HepG2 (cell line): ENCODE data around the gene TRMT1. TPM values are rescaled to one million over a fixed set of nuclear protein-coding genes. Genes with fewer than 3 reads are reported as not detected.

ENCODE experiments used
- CREB1 ChIP-seq, 2 experiments: fragments of 450-650 bp in 1 of 2; IDR thresholded peaks; 2 replicates each; pipeline ENCODE4 v1.6.1; 2016 to 2017; ENCODE audit warnings: control low read depth in 1 of 2, mild to moderate bottlenecking in 1 of 2, missing compliant biosample characterization in 1 of 2, missing genetic modification characterization in 1 of 2
- EHMT2 ChIP-seq: fragments of 200-600 bp; sonication (generic); IDR thresholded peaks from 2 replicates; pipeline ENCODE4 v1.7.0; 2017; ENCODE audit warnings: antibody characterized with exemption, low read depth, low read length, borderline replicate concordance
- ELF3 ChIP-seq: IDR thresholded peaks from 2 replicates; pipeline ENCODE4 v1.6.1; 2016; ENCODE audit warnings: missing genetic modification reagents, missing compliant biosample characterization
- ELK4 ChIP-seq: sonication (generic); formaldehyde crosslinking; IDR thresholded peaks from 2 replicates; pipeline ENCODE4 v1.9.0; 2021; ENCODE audit warnings: missing genetic modification reagents, borderline replicate concordance
- EP300 ChIP-seq, 3 experiments: sonication (generic) in 1 of 3; formaldehyde crosslinking in 1 of 3; IDR thresholded peaks; 2 replicates each; pipeline versions ENCODE4 v1.5.1 to v1.6.1; 2011 to 2020; ENCODE audit warnings: low read depth in 2 of 3, low read length in 2 of 3, borderline replicate concordance in 1 of 3, improper control_type of control experiment in 1 of 3, mild to moderate bottlenecking in 1 of 3, missing genetic modification reagents in 1 of 3, moderate library complexity in 1 of 3
- HMGA1 ChIP-seq: sonication (generic); formaldehyde crosslinking; conservative IDR thresholded peaks from 2 replicates; pipeline ENCODE4 v1.4.0; 2020; ENCODE audit warnings: missing genetic modification reagents
- KMT2A ChIP-seq: sonication (generic); formaldehyde crosslinking; IDR thresholded peaks from 2 replicates; pipeline ENCODE4 v1.4.0; 2020; ENCODE audit warnings: missing genetic modification reagents
- LCORL ChIP-seq, 2 experiments: fragments of 450-650 bp in 1 of 2; sonication (generic) in 1 of 2; formaldehyde crosslinking in 1 of 2; IDR thresholded peaks; 2 replicates each; pipeline versions ENCODE4 v1.5.0 to v1.6.1; 2017 to 2020; ENCODE audit warnings: antibody characterized with exemption in 1 of 2, missing genetic modification reagents in 1 of 2
- PAF1 ChIP-seq: IDR thresholded peaks from 2 replicates; pipeline ENCODE4 v1.6.1; 2016; ENCODE audit warnings: missing genetic modification reagents, missing compliant biosample characterization
- POLR2AphosphoS5 ChIP-seq: IDR thresholded peaks from 2 replicates; pipeline ENCODE4 v1.6.1; 2012; ENCODE audit warnings: low read depth, low read length
- RBAK ChIP-seq: sonication (generic); formaldehyde crosslinking; IDR thresholded peaks from 2 replicates; pipeline ENCODE4 v1.5.1; 2020; ENCODE audit warnings: mild to moderate bottlenecking, missing genetic modification reagents
- RXRA ChIP-seq: sonication (generic); formaldehyde crosslinking; IDR thresholded peaks from 2 replicates; pipeline ENCODE4 v1.5.1; 2020; ENCODE audit warnings: missing genetic modification reagents
- SAP130 ChIP-seq: IDR thresholded peaks from 2 replicates; pipeline ENCODE4 v1.6.1; 2016; ENCODE audit warnings: low read depth
- SIN3B ChIP-seq: fragments of 150-350 bp; IDR thresholded peaks from 2 replicates; pipeline ENCODE4 v1.6.1; 2014; ENCODE audit warnings: low read length
- SOX5 ChIP-seq: IDR thresholded peaks from 2 replicates; pipeline ENCODE4 v1.6.1; 2016; ENCODE audit warnings: borderline replicate concordance
- THAP11 ChIP-seq: IDR thresholded peaks from 2 replicates; pipeline ENCODE4 v1.6.1; 2016; ENCODE audit warnings: missing biosample characterization, missing genetic modification reagents
- ZNF230 ChIP-seq: sonication (generic); formaldehyde crosslinking; IDR thresholded peaks from 2 replicates; pipeline ENCODE4 v1.4.0; 2020; ENCODE audit warnings: mild to moderate bottlenecking, missing genetic modification reagents
- ZNF280B ChIP-seq: sonication (generic); formaldehyde crosslinking; IDR thresholded peaks from 2 replicates; pipeline ENCODE4 v1.5.0; 2020; ENCODE audit warnings: missing genetic modification reagents, mild to moderate bottlenecking, borderline replicate concordance
- ZNF44 ChIP-seq: sonication (generic); formaldehyde crosslinking; IDR thresholded peaks from 2 replicates; pipeline ENCODE4 v1.5.1; 2020; ENCODE audit warnings: mild to moderate bottlenecking, missing genetic modification reagents
- ZNF501 ChIP-seq: sonication (generic); formaldehyde crosslinking; IDR thresholded peaks from 2 replicates; pipeline ENCODE4 v1.5.1; 2020; ENCODE audit warnings: mild to moderate bottlenecking, moderate library complexity, missing genetic modification reagents
- ZNF547 ChIP-seq: sonication (generic); formaldehyde crosslinking; IDR thresholded peaks from 2 replicates; pipeline ENCODE4 v1.5.1; 2020; ENCODE audit warnings: mild to moderate bottlenecking, missing genetic modification reagents
- ZNF83 ChIP-seq: sonication (generic); formaldehyde crosslinking; IDR thresholded peaks from 2 replicates; pipeline ENCODE4 v1.4.0; 2020; ENCODE audit warnings: missing genetic modification reagents, mild to moderate bottlenecking, borderline replicate concordance
- polyA plus RNA-seq, 8 experiments: library from polyadenylated mRNA; depleted of rRNA in 3 of 8; stranded (reverse) in 7 of 8; unstranded in 1 of 8; fragments of >200 nt; fragmentation: Illumina TruSeq in 4 of 8; extraction: Trizol in 4 of 8; gene quantifications; 2 replicates each; pipeline versions ENCODE4 v1.2.1 to v1.2.3, GENCODE V29; 2011 to 2016; ENCODE audit warnings: low read depth in 4 of 8, missing spikeins in 1 of 8, mixed read lengths in 1 of 8; ENCODE audit not compliant: insufficient read depth in 1 of 8
- total RNA-seq, 5 experiments: library from RNA; depleted of rRNA; stranded (reverse); fragments of >200 nt; fragmentation: Illumina TruSeq; extraction: Trizol; gene quantifications; 2 replicates each; pipeline ENCODE4 v1.2.3, GENCODE V29; 2016; ENCODE audit warnings: low read depth in 1 of 5
- TF ChIP-seq, protein P1 (sequence below): sonication (generic); formaldehyde crosslinking; IDR thresholded peaks from 2 replicates; pipeline ENCODE4 v1.5.0; 2020; ENCODE audit warnings: missing genetic modification reagents, mild to moderate bottlenecking, borderline replicate concordance
- TF ChIP-seq, protein P2 (sequence below): sonication (generic); formaldehyde crosslinking; IDR thresholded peaks from 2 replicates; pipeline ENCODE4 v1.5.1; 2020; ENCODE audit warnings: mild to moderate bottlenecking, missing genetic modification reagents

Gene TRMT1
- total and polyA plus RNA-seq, 2 of the 13 experiments (the other 11 are each of a cell fraction or from before 2014, with no cell fraction given): 35.5 to 44.1 TPM

DNA sequence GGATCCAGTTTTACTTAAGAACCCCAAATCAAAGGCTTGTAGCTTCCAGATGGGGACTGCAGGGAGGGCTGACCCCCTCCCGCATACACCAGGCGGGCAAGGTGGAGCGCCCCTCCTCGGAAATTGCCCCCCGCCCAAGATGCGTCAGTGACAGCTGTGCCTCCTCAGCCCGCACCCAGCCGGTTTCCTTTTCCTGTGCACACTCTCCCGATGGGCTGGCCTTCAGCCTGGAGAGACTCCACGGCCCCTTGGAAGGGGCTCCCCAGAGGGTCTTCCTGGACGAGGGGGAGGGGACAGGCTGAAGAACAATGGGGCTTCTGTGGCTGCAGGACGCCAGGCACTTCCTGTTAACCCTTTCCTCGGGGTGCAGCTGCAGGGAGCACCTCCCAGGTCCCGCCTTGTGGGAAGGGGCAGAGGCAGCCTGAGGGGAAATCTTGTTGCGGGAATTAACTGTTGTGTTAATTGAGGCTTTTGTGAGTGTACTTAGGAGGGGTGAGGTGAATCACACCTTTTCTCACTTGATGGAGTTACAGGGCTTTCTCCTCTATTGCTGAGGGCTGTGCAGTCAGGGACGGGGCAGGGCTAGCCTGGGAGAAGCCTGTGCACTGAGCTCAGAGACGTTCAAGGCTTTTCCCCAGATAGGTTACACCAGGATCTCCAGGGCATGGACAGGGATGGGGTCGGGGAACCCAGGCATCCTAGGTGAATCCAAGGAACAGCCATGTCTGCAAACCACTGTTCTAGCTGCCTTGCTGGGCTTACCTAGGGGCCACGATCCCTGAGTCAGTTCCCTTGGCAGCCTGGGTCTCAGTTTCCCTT lies 48.0 kb upstream of the TRMT1 start (continued):
- TF ChIP-seq, protein P1, sequence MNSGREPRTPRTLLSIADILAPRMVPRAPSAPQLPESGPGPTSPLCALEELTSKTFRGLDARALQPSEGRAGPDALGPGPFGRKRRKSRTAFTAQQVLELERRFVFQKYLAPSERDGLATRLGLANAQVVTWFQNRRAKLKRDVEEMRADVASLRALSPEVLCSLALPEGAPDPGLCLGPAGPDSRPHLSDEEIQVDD: no peak
- TF ChIP-seq SIN3B (no peak), SOX5 (CRISPR knock-in tag) (peak; percentile 92), RXRA (CRISPR knock-in tag) (peak; percentile 85), ZNF501 (CRISPR knock-in tag) (peak; percentile 63; the same call in 1 of the 2 replicates), EHMT2 (no peak), PAF1 (CRISPR knock-in tag) (no peak), ZNF280B (CRISPR knock-in tag) (peak; percentile 67; the same call in 1 of the 2 replicates), LCORL (IDR thresholded peaks at IDR 0.05) (no peak), LCORL (CRISPR knock-in tag; IDR thresholded peaks at IDR 0.05) (peak; percentile 84; the same call in 1 of the 2 replicates), EP300 (IDR thresholded peaks at IDR 0.05; ENCODE audit: low read depth in 2 of 2, low read length in 2 of 2) (peak in 1 of 2 experiments; percentile 87; a peak in 3 of 4 replicates), EP300 (CRISPR knock-in tag; IDR thresholded peaks at IDR 0.05; ENCODE audit: borderline replicate concordance) (peak; percentile 85), KMT2A (no peak), HMGA1 (CRISPR knock-in tag) (no peak), POLR2AphosphoS5 (peak; percentile 74), ZNF547 (CRISPR knock-in tag) (peak; percentile 16; the same call in 1 of the 2 replicates), ZNF44 (CRISPR knock-in tag) (no peak), ZNF83 (CRISPR knock-in tag) (no peak), ELF3 (CRISPR knock-in tag) (peak; percentile 100), CREB1 (IDR thresholded peaks at IDR 0.05) (no peak), CREB1 (CRISPR knock-in tag; IDR thresholded peaks at IDR 0.05) (no peak), RBAK (CRISPR knock-in tag) (0 out of 2 replicates have a peak, but pooled peaks have one; percentile 11), THAP11 (CRISPR knock-in tag) (peak; percentile 82), SAP130 (peak; percentile 93), ELK4 (no peak), ZNF230 (CRISPR knock-in tag) (no peak)
- TF ChIP-seq, protein P2, sequence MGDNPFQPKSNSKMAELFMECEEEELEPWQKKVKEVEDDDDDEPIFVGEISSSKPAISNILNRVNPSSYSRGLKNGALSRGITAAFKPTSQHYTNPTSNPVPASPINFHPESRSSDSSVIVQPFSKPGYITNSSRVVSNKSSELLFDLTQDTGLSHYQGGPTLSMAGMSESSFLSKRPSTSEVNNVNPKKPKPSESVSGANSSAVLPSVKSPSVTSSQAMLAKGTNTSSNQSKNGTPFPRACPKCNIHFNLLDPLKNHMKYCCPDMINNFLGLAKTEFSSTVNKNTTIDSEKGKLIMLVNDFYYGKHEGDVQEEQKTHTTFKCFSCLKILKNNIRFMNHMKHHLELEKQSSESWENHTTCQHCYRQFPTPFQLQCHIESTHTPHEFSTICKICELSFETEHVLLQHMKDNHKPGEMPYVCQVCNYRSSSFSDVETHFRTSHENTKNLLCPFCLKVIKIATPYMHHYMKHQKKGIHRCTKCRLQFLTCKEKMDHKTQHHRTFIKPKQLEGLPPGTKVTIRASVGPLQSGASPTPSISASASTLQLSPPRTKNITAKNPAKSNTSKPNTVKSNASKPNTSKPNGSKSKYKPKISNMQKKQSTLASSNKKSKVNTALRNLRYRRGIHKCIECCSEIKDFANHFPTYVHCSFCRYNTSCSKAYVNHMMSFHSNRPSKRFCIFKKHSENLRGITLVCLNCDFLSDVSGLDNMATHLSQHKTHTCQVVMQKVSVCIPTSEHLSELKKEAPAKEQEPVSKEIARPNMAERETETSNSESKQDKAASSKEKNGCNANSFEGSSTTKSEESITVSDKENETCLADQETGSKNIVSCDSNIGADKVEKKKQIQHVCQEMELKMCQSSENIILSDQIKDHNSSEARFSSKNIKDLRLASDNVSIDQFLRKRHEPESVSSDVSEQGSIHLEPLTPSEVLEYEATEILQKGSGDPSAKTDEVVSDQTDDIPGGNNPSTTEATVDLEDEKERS (CRISPR knock-in tag): no peak
